HepG2 (cell line): ENCODE measurements around the gene TFF1. TPM values are rescaled to one million over a fixed set of nuclear protein-coding genes. Genes with fewer than 3 reads are reported as not detected.

ENCODE experiments used
- GATAD1 ChIP-seq: IDR thresholded peaks from 2 replicates; pipeline ENCODE4 v1.6.1; 2016; ENCODE audit warnings: missing genetic modification reagents, missing compliant biosample characterization
- MTA1 ChIP-seq: sonication (generic); formaldehyde crosslinking; IDR thresholded peaks from 2 replicates; pipeline ENCODE4 v1.4.0; 2020; ENCODE audit warnings: missing genetic modification reagents, mild to moderate bottlenecking, borderline replicate concordance
- NR2C2 ChIP-seq: sonication (generic); formaldehyde crosslinking; IDR thresholded peaks from 2 replicates; pipeline ENCODE4 v1.4.0; 2020; ENCODE audit warnings: missing genetic modification reagents, mild to moderate bottlenecking, moderate library complexity, borderline replicate concordance
- ZBTB10 ChIP-seq: sonication (generic); formaldehyde crosslinking; IDR thresholded peaks from 2 replicates; pipeline ENCODE4 v1.4.0; 2020; ENCODE audit warnings: missing genetic modification reagents, borderline replicate concordance
- ZNF614 ChIP-seq: IDR thresholded peaks from 2 replicates; pipeline ENCODE4 v1.6.1; 2018; ENCODE audit warnings: missing biosample characterization, missing genetic modification reagents, inconsistent platforms, borderline replicate concordance
- polyA plus RNA-seq, 8 experiments: library from polyadenylated mRNA; depleted of rRNA in 3 of 8; stranded (reverse) in 7 of 8; unstranded in 1 of 8; fragments of >200 nt; fragmentation: Illumina TruSeq in 4 of 8; extraction: Trizol in 4 of 8; gene quantifications; 2 replicates each; pipeline versions ENCODE4 v1.2.1 to v1.2.3, GENCODE V29; 2011 to 2016; ENCODE audit warnings: low read depth in 4 of 8, missing spikeins in 1 of 8, mixed read lengths in 1 of 8; ENCODE audit not compliant: insufficient read depth in 1 of 8
- total RNA-seq, 5 experiments: library from RNA; depleted of rRNA; stranded (reverse); fragments of >200 nt; fragmentation: Illumina TruSeq; extraction: Trizol; gene quantifications; 2 replicates each; pipeline ENCODE4 v1.2.3, GENCODE V29; 2016; ENCODE audit warnings: low read depth in 1 of 5
- TF ChIP-seq, protein P1 (sequence below): sonication (generic); formaldehyde crosslinking; IDR thresholded peaks from 2 replicates; pipeline ENCODE4 v1.9.0; 2021; ENCODE audit warnings: missing genetic modification reagents, borderline replicate concordance

Gene TFF1
- total and polyA plus RNA-seq, 2 of the 13 experiments (the other 11 are each of a cell fraction or from before 2014, with no cell fraction given) = 0.24 to 19.4 TPM

DNA sequence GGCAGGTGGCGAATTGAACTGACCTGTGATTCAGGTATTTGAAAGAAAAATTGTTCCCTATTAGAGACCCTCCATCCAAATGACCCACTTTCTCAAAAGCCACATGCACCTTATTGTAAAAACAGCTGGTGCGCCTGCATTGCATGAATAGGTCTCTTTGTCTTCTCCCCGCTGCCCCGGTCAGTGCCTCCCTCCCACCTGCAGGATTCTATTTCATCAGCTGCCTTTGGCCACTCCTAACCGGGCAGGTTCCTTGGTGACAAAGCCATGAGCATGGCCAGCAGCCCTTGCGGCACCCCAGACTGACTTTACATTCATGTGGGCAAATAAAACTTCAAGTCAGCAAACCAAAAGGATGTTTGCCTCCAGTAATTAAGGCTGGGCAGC lies 23.1 kb upstream of the TFF1 start (continued):
- TF ChIP-seq, protein P1, sequence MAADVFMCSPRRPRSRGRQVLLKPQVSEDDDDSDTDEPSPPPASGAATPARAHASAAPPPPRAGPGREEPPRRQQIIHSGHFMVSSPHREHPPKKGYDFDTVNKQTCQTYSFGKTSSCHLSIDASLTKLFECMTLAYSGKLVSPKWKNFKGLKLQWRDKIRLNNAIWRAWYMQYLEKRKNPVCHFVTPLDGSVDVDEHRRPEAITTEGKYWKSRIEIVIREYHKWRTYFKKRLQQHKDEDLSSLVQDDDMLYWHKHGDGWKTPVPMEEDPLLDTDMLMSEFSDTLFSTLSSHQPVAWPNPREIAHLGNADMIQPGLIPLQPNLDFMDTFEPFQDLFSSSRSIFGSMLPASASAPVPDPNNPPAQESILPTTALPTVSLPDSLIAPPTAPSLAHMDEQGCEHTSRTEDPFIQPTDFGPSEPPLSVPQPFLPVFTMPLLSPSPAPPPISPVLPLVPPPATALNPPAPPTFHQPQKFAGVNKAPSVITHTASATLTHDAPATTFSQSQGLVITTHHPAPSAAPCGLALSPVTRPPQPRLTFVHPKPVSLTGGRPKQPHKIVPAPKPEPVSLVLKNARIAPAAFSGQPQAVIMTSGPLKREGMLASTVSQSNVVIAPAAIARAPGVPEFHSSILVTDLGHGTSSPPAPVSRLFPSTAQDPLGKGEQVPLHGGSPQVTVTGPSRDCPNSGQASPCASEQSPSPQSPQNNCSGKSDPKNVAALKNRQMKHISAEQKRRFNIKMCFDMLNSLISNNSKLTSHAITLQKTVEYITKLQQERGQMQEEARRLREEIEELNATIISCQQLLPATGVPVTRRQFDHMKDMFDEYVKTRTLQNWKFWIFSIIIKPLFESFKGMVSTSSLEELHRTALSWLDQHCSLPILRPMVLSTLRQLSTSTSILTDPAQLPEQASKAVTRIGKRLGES (CRISPR knock-in tag) = no peak
- TF ChIP-seq NR2C2 (CRISPR knock-in tag) (0 out of 2 replicates have a peak, but pooled peaks have one; percentile 13), GATAD1 (CRISPR knock-in tag) (no peak), ZNF614 (peak; percentile 22; the same call in 1 of the 2 replicates), ZBTB10 (no peak), MTA1 (CRISPR knock-in tag) (no peak)
- TF ChIP-seq, all 625 proteins: peak for 67
